ENCODE results near the gene HOXC6.

Gene HOXC6

GRCh38 chr12:53992377-53992889, 35.8 kb upstream of the HOXC6 start:
- FAIRE-seq: no peak

GRCh38 chr12:53993162-53994008, 34.9 kb upstream of the HOXC6 start:
- no peak for DNase-seq (ENCODE audit: insufficient read length, low spot score)
- TF ChIP-seq, protein P1, sequence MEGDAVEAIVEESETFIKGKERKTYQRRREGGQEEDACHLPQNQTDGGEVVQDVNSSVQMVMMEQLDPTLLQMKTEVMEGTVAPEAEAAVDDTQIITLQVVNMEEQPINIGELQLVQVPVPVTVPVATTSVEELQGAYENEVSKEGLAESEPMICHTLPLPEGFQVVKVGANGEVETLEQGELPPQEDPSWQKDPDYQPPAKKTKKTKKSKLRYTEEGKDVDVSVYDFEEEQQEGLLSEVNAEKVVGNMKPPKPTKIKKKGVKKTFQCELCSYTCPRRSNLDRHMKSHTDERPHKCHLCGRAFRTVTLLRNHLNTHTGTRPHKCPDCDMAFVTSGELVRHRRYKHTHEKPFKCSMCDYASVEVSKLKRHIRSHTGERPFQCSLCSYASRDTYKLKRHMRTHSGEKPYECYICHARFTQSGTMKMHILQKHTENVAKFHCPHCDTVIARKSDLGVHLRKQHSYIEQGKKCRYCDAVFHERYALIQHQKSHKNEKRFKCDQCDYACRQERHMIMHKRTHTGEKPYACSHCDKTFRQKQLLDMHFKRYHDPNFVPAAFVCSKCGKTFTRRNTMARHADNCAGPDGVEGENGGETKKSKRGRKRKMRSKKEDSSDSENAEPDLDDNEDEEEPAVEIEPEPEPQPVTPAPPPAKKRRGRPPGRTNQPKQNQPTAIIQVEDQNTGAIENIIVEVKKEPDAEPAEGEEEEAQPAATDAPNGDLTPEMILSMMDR (IDR thresholded peaks at IDR 0.05; ENCODE audit: insufficient read depth, missing control alignments): no peak
- no peak for FAIRE-seq

More at GRCh38 chr12:53992377-53992889, 35.8 kb upstream of the HOXC6 start:
- DNase-seq (ENCODE audit: insufficient read length, low spot score): no peak
- TF ChIP-seq, protein P1 (IDR thresholded peaks at IDR 0.05; ENCODE audit: insufficient read depth, missing control alignments): no peak

- TF ChIP-seq, protein P1 (IDR thresholded peaks at IDR 0.05; ENCODE audit: insufficient read depth, missing control alignments): no peak
- DNase-seq (ENCODE audit: insufficient read length, low spot score): no peak
- no peak for FAIRE-seq
Observed at GRCh38 chr12:53994009-53994263, 34.3 kb upstream of the HOXC6 start.

GRCh38 chr12:53994264-53995001, 33.8 kb upstream of the HOXC6 start:
- DNase-seq (ENCODE audit: insufficient read length, low spot score): no peak
- FAIRE-seq: no peak
- TF ChIP-seq, protein P1 (IDR thresholded peaks at IDR 0.05; ENCODE audit: insufficient read depth, missing control alignments): no peak

DNA sequence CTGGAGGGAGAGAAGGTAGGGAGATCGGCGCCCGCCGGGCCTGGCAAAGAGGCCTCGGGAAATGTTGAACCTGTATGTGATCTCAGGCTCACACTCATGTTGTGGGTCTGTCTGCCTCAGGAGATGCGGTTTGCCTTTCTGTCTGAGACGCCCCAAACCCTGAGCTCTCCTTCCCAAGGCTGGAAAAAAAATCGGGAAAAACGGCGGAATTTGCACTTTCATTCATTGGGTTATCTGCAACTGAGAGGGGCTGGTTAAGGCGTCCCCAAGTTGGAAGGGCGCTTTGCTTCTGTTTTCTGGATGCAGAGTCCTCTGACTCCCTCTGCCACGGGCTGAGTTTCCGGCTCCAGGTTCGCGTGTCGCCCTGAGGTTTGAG, 33.2 kb upstream of the HOXC6 start:
- DNase-seq (ENCODE audit: insufficient read length, low spot score) (no peak), FAIRE-seq (no peak)
- TF ChIP-seq, protein P1 (IDR thresholded peaks at IDR 0.05; ENCODE audit: insufficient read depth, missing control alignments): no peak

DNA sequence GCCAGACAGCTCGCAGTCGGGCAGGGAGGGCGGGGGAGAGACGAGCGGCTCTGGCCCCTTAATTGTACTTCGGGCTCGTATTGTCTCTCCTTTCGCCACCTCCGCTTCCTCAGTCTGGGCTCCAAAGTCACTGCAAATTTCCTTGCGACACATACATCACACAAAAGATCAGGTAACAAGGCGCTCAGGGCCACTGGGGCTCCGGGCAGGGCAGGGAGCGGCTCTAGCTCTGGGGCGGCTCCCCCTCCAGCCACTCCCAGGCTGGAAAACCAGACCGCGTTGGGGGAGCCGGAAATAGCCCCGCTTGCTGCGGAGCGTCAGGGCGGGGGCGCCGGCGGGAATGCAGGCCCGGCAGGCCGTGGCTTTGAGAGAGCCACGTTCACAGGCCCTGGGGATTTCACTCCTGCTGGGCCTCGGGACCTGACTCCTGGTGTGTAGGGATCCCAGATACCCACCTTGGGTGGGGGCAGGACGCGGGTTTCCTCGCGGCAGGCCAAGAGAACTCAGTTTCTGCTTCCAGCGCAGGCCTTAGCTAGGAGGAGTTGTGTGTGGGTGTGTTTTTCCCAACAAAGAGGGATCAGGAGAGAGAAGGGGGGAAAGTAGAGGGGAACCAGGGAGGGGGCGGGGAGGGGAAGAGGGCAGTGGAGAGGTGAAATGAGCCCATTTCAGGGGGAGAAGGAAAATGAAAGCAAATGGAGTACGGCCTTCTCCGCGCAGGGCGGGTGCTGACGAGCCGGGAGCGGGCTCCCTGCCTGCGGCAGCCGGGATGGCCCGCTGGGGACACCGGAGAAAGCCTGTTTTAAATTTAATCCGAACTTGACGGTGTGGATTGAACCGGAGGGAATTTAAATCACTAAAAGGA, 32.6 kb upstream of the HOXC6 start:
- no peak for DNase-seq (ENCODE audit: insufficient read length, low spot score)
- TF ChIP-seq, protein P1 (IDR thresholded peaks at IDR 0.05; ENCODE audit: insufficient read depth, missing control alignments): no peak
- FAIRE-seq: no peak

Data from D721Med (cell line).